Trophoblast cell (in vitro differentiated cells and primary cell): ENCODE data around the gene FAM227A.

Experiments used
- DNase-seq, 2 donors: peaks; one replicate each; pipeline ENCODE4 v3.0.0-alpha.2; 2016
- H2AFZ ChIP-seq: 2 replicates; pipeline ENCODE4 v1.6.1; 2013; ENCODE audit warnings: low read length, moderate library complexity, mild to moderate bottlenecking; ENCODE audit not compliant: insufficient read depth, poor library complexity
- H2AK5ac ChIP-seq: 2 replicates; pipeline ENCODE4 v1.6.1; 2013; ENCODE audit warnings: mild to moderate bottlenecking, low read length
- H2BK120ac ChIP-seq: 2 replicates; pipeline ENCODE4 v1.6.1; 2013; ENCODE audit warnings: low read length, mild to moderate bottlenecking, moderate library complexity; ENCODE audit not compliant: insufficient read depth, poor library complexity
- H2BK12ac ChIP-seq: 2 replicates; pipeline ENCODE4 v1.6.1; 2013; ENCODE audit warnings: mild to moderate bottlenecking, low read length, moderate library complexity
- H2BK5ac ChIP-seq: 2 replicates; pipeline ENCODE4 v1.6.1; 2013; ENCODE audit warnings: low read length, low read depth, moderate library complexity, mild to moderate bottlenecking; ENCODE audit not compliant: poor library complexity
- H3K14ac ChIP-seq: 2 replicates; pipeline ENCODE4 v1.6.1; 2013; ENCODE audit warnings: mild to moderate bottlenecking, low read length
- H3K18ac ChIP-seq: 2 replicates; pipeline ENCODE4 v1.6.1; 2013; ENCODE audit warnings: mild to moderate bottlenecking, low read length
- H3K23ac ChIP-seq: 2 replicates; pipeline ENCODE4 v1.6.1; 2013; ENCODE audit warnings: low read length
- H3K27ac ChIP-seq: 2 replicates; pipeline ENCODE4 v1.5.1; 2013; ENCODE audit warnings: low read depth, mild to moderate bottlenecking, inconsistent platforms, low read length, moderate library complexity
- H3K27me3 ChIP-seq: 2 replicates; pipeline ENCODE4 v1.6.1; 2013; ENCODE audit warnings: inconsistent platforms, mild to moderate bottlenecking, low read length, moderate library complexity; ENCODE audit not compliant: insufficient read depth
- H3K36me3 ChIP-seq, 2 experiments: 1 replicate in 1 of 2; 2 replicates in 1 of 2; pipeline ENCODE4 v1.6.1; 2013; ENCODE audit warnings: low read length in 2 of 2, mild to moderate bottlenecking in 2 of 2, moderate library complexity in 1 of 2; ENCODE audit not compliant: insufficient read depth in 2 of 2, control insufficient read depth in 1 of 2
- H3K4ac ChIP-seq: 2 replicates; pipeline ENCODE4 v1.6.1; 2013; ENCODE audit warnings: low read depth, mild to moderate bottlenecking, low read length, moderate library complexity
- H3K4me1 ChIP-seq, 2 experiments: 1 replicate in 1 of 2; 2 replicates in 1 of 2; pipeline ENCODE4 v1.6.1; 2013; ENCODE audit warnings: low read length in 2 of 2, mild to moderate bottlenecking in 2 of 2, moderate library complexity in 1 of 2; ENCODE audit not compliant: insufficient read depth in 2 of 2, control insufficient read depth in 1 of 2
- H3K4me2 ChIP-seq: 2 replicates; pipeline ENCODE4 v1.6.1; 2013; ENCODE audit warnings: inconsistent platforms, mild to moderate bottlenecking, low read length, moderate library complexity
- H3K4me3 ChIP-seq: 2 replicates; pipeline ENCODE4 v1.5.1; 2013; ENCODE audit warnings: mild to moderate bottlenecking, low read depth, low read length, inconsistent platforms
- H3K79me1 ChIP-seq: one replicate; pipeline ENCODE4 v1.6.1; 2013; ENCODE audit warnings: low read length
- H3K79me2 ChIP-seq: 2 replicates; pipeline ENCODE4 v1.6.1; 2013; ENCODE audit warnings: low read length, mild to moderate bottlenecking; ENCODE audit not compliant: control insufficient read depth, insufficient read depth, poor library complexity
- H3K9ac ChIP-seq: 2 replicates; pipeline ENCODE4 v1.6.1; 2013; ENCODE audit warnings: mild to moderate bottlenecking, low read length
- H3K9me3 ChIP-seq: 2 replicates; pipeline ENCODE4 v1.6.1; 2013; ENCODE audit warnings: low read depth, mild to moderate bottlenecking, control low read depth, inconsistent platforms, low read length; ENCODE audit not compliant: insufficient read depth
- H4K12ac ChIP-seq: 2 replicates; pipeline ENCODE4 v1.6.1; 2013; ENCODE audit warnings: low read depth, mild to moderate bottlenecking, low read length, moderate library complexity
- H4K8ac ChIP-seq: 2 replicates; pipeline ENCODE4 v1.6.1; 2013; ENCODE audit warnings: low read depth, mild to moderate bottlenecking, low read length, moderate library complexity
- H4K91ac ChIP-seq: one replicate; pipeline ENCODE4 v1.6.1; 2013; ENCODE audit warnings: low read depth, mild to moderate bottlenecking, low read length, moderate library complexity
- WGBS: extraction: QIAGEN DNeasy Blood & Tissue Kit; methylation state at CpG from one replicate; pipeline ENCODE4 v1.1.7; 2013; ENCODE audit warnings: missing lambda C conversion rate; ENCODE audit not compliant: insufficient read length, insufficient coverage; ENCODE audit errors: extremely low coverage; 5-methylcytosine and 5-hydroxymethylcytosine counted together

Gene FAM227A

DNA sequence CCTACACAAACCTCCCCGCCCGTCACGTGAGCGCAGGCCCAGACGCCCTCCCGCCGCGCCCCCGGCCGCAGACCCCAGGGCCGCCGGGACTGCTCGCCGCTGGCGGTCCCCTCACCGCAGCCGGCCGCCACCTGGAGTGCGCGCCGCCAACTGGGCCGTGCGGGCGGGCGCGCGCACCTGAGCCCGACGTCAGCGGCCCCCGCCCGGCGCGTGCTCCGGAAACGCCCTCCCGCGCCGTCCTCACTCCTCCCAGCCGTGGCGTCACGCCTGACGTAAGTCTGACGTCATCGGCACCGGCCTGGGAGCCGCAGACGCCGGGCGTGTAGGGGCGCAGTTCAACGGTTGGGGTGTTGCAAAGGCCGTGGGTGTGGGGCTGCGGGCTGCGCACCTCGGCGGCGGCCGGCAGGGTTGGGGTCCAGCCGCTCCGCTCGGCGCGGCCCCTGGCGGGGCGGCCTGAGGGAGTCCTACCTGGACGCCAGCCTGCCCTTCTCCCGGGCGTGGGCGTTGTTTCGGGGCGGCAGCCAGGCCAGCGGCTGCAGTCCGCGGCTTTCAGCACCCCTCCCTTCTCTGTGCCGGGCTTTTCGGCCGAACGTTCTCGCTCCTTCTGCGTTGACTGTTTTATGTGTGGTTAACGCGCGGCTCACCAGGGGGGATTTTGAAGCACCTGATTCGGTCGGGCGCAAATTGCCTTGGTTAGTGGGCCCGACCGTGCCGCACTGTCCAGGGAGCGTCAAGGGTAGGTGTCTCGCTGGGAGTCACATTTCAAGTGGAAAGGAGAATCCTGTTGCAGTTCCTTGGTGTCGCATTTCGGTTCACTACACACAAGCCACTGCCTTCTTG lies 44.8 kb upstream of the FAM227A start, which contains the start of gene JOSD1:
JOSD1 (minus strand) TSS at position 155 of the 840 bp plus-strand sequence. CDS start 956 bp downstream, outside the sequence.
- peak within 1 kb of the TSS; percentile 95 for H2BK120ac ChIP-seq
- peak within 1 kb of the TSS; percentile 88 for H3K27ac ChIP-seq
- peak within 1 kb of the TSS; percentile 98 for H2AK5ac ChIP-seq
- no peak within 1 kb of the TSS for H3K23ac ChIP-seq
- peak within 1 kb of the TSS; percentile 93 for H2BK5ac ChIP-seq
- peak within 1 kb of the TSS; percentile 99 for H3K14ac ChIP-seq
- H3K4me1 ChIP-seq, result peaks cover 5 to 16% of the 10 kb centered on the region in 2 experiments
- peak within 1 kb of the TSS; percentile 93 for H3K4me2 ChIP-seq
- peak within 1 kb of the TSS; percentile 94 for H2AFZ ChIP-seq
- peak within 1 kb of the TSS; percentile 98 for H3K18ac ChIP-seq
- DNase-seq, result peak; percentile 93 to 99
- H3K27me3 ChIP-seq, result no peaks in the 10 kb centered on the region
- peak within 1 kb of the TSS; percentile 97 for H3K4me3 ChIP-seq
- H2BK12ac ChIP-seq, result peak within 1 kb of the TSS; percentile 70
- H3K4ac ChIP-seq, result peak within 1 kb of the TSS; percentile 96
- peaks cover 15% of the 10 kb centered on the region for H3K79me2 ChIP-seq
- H4K91ac ChIP-seq, result peak within 1 kb of the TSS; percentile 96
- H3K79me1 ChIP-seq, result peaks cover 20% of the 10 kb centered on the region
- no peaks in the 10 kb centered on the region for H3K36me3 ChIP-seq
- H4K12ac ChIP-seq, result peak within 1 kb of the TSS; percentile 87
- peak within 1 kb of the TSS; percentile 90 for H4K8ac ChIP-seq
- no peaks in the 10 kb centered on the region for H3K9me3 ChIP-seq
- H3K9ac ChIP-seq, result peak within 1 kb of the TSS; percentile 99
- no CpG with 5 or more reads among the region's 94 CpGs for WGBS

DNA sequence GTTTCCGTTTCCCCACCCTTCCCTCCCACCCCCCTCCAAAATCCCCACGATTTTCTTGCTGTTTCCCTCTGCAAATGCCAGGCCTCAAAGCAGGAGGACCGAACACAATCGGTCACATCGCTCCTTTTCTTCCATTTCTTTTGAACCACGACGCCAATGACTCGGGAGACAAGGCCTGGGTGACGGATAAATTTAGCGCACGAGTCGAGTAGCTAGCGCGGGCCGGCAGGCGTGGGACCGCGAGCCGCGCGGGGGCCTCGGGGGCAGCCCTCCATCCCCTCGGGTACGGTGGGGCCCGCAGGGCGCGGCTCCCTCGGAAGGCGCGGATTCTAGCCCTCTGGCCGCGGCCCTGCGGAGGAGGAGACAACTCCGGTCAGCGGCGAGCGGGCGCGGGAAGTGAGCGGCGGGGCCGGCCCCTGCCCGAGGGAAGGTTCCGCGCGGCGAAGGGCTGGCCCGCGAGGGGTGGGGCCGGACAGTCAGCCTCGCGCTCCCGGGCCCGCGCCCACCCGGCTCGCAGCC lies 44.1 kb upstream of the FAM227A start:
- Histone ChIP-seq H3K4me1 (peaks cover 5 to 16% of the 10 kb centered on the region in 2 experiments), H3K9ac (peak overlapping the region; percentile 99), H3K23ac (no peak overlapping the region), H3K4me3 (peak overlapping the region; percentile 97), H4K8ac (peak overlapping the region; percentile 90), H4K12ac (peak overlapping the region; percentile 87), H3K27ac (peak overlapping the region; percentile 88), H2BK12ac (peak overlapping the region; percentile 70), H3K4me2 (peak overlapping the region; percentile 93), H3K79me2 (peaks cover 12% of the 10 kb centered on the region), H2BK5ac (peak overlapping the region; percentile 93), H2AFZ (peak overlapping the region; percentile 94), H3K4ac (peak overlapping the region; percentile 96), H4K91ac (peak overlapping the region; percentile 96), H3K9me3 (no peaks in the 10 kb centered on the region), H3K36me3 (no peaks in the 10 kb centered on the region), H2BK120ac (peak overlapping the region; percentile 95), H2AK5ac (peak overlapping the region; percentile 98), H3K14ac (peak overlapping the region; percentile 99), H3K18ac (peak overlapping the region; percentile 98), H3K79me1 (peaks cover 18% of the 10 kb centered on the region), H3K27me3 (no peaks in the 10 kb centered on the region)
- DNase-seq, result peak; percentile 68 to 80
- no CpG with 5 or more reads among the region's 57 CpGs for WGBS

DNA sequence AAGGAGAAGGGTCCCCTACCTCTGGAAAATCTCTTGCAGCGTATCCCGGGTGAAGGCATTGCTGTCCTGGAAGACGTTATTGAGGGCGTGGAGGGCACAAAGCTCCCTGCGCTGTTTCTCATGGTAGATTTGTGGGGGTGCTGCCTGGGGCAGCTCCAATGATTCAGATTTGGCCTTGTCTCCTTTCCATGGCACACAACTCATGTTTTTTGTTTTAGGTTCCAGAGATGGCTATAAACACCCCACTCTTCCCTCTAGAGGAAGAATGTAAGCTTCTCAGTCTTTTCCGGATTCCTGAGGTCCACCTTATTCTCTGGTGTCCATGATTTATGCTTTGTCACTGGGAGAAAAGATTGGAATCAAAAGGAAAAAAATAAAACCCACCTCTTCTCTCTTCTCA lies 43.6 kb upstream of the FAM227A start:
- no peak overlapping the region for H3K23ac ChIP-seq
- H2AFZ ChIP-seq, result no peak overlapping the region
- H3K9ac ChIP-seq, result peak overlapping the region; percentile 72
- no peak overlapping the region for H3K27ac ChIP-seq
- H4K8ac ChIP-seq, result peak overlapping the region; percentile 77
- H3K4me2 ChIP-seq, result peak overlapping the region; percentile 93
- H4K91ac ChIP-seq, result peak overlapping the region; percentile 59
- WGBS, result no CpG with 5 or more reads among the region's 6 CpGs
- peak overlapping the region; percentile 18 for H4K12ac ChIP-seq
- H3K4me3 ChIP-seq, result peak overlapping the region; percentile 65
- no peak overlapping the region for H2BK5ac ChIP-seq
- no peak overlapping the region for H3K18ac ChIP-seq
- H3K9me3 ChIP-seq, result no peaks in the 10 kb centered on the region
- H2BK12ac ChIP-seq, result no peak overlapping the region
- peak overlapping the region; percentile 53 for H3K14ac ChIP-seq
- H2AK5ac ChIP-seq, result peak overlapping the region; percentile 83
- H3K79me2 ChIP-seq, result peaks cover 12% of the 10 kb centered on the region
- peak in 1 of 2 donors; percentile 25 for DNase-seq
- peaks cover 18% of the 10 kb centered on the region for H3K79me1 ChIP-seq
- H3K4me1 ChIP-seq, result peaks cover 5 to 16% of the 10 kb centered on the region in 2 experiments
- H3K27me3 ChIP-seq, result no peaks in the 10 kb centered on the region
- no peaks in the 10 kb centered on the region for H3K36me3 ChIP-seq
- H2BK120ac ChIP-seq, result peak overlapping the region; percentile 49
- H3K4ac ChIP-seq, result peak overlapping the region; percentile 95

DNA sequence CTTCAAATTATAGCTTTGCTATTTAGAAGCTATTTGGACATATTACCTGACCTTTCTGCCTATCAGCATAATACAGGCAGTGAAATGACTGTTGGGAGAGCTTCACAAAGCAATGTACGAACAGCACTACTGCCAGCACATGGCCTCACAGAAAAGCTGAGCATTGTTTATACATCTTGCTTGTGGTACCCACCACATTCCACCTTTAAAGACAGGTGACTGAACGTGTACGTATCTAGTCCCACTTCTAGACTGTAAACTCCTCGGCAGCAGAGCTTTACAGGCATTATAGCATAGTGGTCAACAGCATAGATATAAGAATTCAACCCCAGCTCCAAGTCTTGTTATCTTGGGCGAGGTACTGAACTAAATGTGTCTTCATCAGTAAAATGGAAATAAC lies 43.0 kb upstream of the FAM227A start:
- no peak overlapping the region for H4K12ac ChIP-seq
- peaks cover 0 to 3% of the 10 kb centered on the region in 2 experiments for H3K36me3 ChIP-seq
- H3K4me2 ChIP-seq, result peak overlapping the region; percentile 93
- no peak overlapping the region for H3K27ac ChIP-seq
- no peak overlapping the region for H4K91ac ChIP-seq
- no peak overlapping the region for H2BK12ac ChIP-seq
- peaks cover 18% of the 10 kb centered on the region for H3K79me1 ChIP-seq
- H2BK120ac ChIP-seq, result no peak overlapping the region
- H3K18ac ChIP-seq, result no peak overlapping the region
- H4K8ac ChIP-seq, result no peak overlapping the region
- no peaks in the 10 kb centered on the region for H3K27me3 ChIP-seq
- H2AK5ac ChIP-seq, result no peak overlapping the region
- H3K14ac ChIP-seq, result no peak overlapping the region
- H3K9me3 ChIP-seq, result no peaks in the 10 kb centered on the region
- no CpG with 5 or more reads among the region's 5 CpGs for WGBS
- H2AFZ ChIP-seq, result no peak overlapping the region
- peaks cover 12% of the 10 kb centered on the region for H3K79me2 ChIP-seq
- H3K9ac ChIP-seq, result no peak overlapping the region
- no peak overlapping the region for H3K4me3 ChIP-seq
- H3K4me1 ChIP-seq, result peaks cover 5 to 16% of the 10 kb centered on the region in 2 experiments
- H3K4ac ChIP-seq, result no peak overlapping the region
- no peak for DNase-seq
- no peak overlapping the region for H3K23ac ChIP-seq
- no peak overlapping the region for H2BK5ac ChIP-seq
